ENCODE data around the gene ARHGAP22.

ARHGAP22 gene

DNA sequence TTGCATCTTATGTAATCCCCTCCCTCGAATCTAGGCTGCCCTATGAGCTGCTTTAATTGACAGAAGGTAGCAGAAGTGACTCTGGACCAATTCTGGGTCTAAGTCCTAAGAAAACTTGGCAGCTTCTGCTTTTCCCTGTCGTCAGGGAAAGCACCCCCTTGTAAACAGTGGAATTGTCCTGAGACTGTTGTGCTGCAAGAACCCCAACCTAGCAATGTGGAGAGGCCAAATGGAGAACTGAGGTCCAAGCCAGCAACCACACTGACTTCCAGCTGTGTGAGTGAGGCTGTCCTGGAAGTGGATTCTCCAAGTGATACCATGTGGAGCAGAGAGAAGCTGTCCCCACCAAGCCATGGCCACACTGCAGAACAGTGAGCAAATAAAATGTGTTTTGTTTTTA is 75.5 kb downstream of the ARHGAP22 start:
- no peak for FAIRE-seq
- no peak for DNase-seq (ENCODE audit: insufficient read length, low spot score)
- TF ChIP-seq, protein P1, sequence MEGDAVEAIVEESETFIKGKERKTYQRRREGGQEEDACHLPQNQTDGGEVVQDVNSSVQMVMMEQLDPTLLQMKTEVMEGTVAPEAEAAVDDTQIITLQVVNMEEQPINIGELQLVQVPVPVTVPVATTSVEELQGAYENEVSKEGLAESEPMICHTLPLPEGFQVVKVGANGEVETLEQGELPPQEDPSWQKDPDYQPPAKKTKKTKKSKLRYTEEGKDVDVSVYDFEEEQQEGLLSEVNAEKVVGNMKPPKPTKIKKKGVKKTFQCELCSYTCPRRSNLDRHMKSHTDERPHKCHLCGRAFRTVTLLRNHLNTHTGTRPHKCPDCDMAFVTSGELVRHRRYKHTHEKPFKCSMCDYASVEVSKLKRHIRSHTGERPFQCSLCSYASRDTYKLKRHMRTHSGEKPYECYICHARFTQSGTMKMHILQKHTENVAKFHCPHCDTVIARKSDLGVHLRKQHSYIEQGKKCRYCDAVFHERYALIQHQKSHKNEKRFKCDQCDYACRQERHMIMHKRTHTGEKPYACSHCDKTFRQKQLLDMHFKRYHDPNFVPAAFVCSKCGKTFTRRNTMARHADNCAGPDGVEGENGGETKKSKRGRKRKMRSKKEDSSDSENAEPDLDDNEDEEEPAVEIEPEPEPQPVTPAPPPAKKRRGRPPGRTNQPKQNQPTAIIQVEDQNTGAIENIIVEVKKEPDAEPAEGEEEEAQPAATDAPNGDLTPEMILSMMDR (IDR thresholded peaks at IDR 0.05; ENCODE audit: insufficient read depth, missing control alignments), result no peak

DNA sequence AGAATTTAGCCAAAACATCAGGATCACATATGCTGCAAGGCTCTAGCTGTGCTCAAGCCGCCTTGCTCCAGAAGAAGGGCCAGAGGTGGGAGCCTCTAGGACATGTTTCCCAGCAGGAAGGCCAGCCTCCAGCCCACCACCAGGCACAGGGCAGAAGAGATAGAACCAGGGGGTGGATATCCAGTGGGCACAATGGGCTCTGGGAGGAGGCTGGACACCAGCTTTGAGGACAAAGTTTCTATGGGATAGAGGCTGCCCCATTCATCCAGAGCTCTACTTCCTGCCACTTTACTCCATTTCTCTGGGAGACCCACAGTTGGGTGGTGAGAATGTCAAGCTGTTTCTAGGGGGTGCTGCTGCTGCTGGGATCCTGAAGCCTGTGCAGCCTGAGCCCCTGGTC is 77.1 kb downstream of the ARHGAP22 start:
- TF ChIP-seq, protein P1 (IDR thresholded peaks at IDR 0.05; ENCODE audit: insufficient read depth, missing control alignments), result no peak
- DNase-seq (ENCODE audit: insufficient read length, low spot score), result no peak
- FAIRE-seq, result no peak

DNA sequence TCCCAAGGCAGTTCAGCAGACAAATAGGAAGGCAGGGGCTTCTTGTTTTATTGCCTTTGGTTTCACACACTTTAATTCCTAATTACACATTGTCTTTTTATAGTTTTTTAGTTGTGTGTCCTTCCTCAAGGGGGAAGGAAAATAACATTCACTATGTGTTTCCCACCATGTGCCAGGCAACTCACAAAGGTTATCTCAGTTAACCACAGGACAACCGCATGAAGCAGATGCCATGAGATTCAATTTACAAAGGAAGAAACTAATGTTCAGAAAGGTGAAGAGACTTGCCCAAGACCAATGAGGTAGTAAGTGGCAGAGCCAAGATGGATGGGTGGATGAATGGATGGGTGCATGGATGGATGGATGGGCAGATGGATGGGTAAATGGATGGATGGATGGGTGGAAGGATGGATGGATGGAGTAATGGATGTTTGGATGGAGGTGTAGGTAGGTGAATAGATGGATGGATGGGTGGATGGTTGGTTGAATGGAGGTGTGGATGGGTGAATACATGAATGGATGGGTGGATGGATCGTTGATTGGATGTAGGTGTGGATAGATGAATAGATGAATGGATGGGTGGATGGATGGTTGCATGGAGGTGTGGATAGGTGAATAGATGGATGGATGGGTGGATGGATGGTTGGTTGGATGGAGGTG is 77.9 kb downstream of the ARHGAP22 start:
- DNase-seq (ENCODE audit: insufficient read length, low spot score) (no peak), FAIRE-seq (no peak)
- TF ChIP-seq, protein P1 (IDR thresholded peaks at IDR 0.05; ENCODE audit: insufficient read depth, missing control alignments), result no peak

DNA sequence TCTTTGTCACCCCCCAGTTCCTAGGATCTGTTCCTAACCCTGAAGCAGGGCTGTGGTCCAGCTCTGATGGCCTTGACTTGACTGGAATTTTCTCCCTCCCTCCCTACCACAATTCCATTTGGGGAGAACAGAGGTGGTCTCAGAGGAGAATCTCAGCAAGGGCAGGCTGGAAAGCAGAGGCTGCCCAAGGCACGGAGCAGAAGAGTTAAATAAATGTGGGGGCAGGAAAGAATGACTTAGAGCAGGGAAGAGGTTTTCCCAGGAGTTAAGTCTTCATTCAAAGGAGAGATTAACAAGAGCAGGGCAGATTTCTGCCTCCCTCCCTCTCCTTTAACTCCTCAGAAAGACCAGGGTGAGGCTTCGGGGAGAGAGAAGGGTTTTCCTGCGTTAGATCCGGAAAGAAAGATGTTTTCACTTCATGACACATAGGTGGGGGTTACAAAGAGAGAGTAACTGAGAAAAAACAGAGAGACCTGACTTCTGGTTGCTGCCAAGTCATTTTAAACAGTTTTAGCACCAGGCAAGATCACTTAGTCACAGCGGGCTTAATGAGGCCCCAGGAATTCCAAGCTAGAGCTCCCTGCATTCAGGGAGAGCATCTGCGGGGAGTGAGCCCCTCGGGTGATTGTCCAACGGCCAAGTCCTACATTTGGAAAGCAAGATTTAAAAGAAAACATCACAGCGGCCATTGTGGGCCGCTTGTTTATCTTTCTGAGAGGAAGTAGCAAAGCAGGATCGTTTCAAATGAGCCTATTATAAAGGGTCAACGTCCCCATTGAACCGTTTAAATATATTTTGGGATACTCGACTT is 78.7 kb downstream of the ARHGAP22 start:
- TF ChIP-seq, protein P1 (IDR thresholded peaks at IDR 0.05; ENCODE audit: insufficient read depth, missing control alignments), result no peak
- DNase-seq (ENCODE audit: insufficient read length, low spot score), result no peak
- FAIRE-seq, result no peak

DNA sequence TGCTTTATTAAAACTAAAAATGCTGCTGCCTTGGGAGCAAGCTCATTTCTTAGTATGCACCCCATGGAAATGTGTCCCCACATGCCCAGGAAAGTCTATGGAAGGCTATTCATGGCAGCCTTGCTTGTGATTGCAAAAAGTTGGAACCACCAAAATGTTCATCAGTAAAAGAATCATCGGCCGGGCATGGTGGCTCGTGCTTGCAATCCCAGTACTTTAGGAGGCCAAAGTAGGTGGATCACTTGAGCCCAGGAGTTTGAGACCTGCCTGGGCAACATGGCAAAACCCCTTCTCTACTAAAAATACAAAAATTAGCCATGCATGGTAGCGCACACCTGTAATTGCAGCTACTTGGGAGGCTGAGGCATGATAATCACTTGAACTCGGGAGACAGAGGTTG is 79.8 kb downstream of the ARHGAP22 start:
- FAIRE-seq (no peak), DNase-seq (ENCODE audit: insufficient read length, low spot score) (no peak)
- TF ChIP-seq, protein P1 (IDR thresholded peaks at IDR 0.05; ENCODE audit: insufficient read depth, missing control alignments), result no peak

DNA sequence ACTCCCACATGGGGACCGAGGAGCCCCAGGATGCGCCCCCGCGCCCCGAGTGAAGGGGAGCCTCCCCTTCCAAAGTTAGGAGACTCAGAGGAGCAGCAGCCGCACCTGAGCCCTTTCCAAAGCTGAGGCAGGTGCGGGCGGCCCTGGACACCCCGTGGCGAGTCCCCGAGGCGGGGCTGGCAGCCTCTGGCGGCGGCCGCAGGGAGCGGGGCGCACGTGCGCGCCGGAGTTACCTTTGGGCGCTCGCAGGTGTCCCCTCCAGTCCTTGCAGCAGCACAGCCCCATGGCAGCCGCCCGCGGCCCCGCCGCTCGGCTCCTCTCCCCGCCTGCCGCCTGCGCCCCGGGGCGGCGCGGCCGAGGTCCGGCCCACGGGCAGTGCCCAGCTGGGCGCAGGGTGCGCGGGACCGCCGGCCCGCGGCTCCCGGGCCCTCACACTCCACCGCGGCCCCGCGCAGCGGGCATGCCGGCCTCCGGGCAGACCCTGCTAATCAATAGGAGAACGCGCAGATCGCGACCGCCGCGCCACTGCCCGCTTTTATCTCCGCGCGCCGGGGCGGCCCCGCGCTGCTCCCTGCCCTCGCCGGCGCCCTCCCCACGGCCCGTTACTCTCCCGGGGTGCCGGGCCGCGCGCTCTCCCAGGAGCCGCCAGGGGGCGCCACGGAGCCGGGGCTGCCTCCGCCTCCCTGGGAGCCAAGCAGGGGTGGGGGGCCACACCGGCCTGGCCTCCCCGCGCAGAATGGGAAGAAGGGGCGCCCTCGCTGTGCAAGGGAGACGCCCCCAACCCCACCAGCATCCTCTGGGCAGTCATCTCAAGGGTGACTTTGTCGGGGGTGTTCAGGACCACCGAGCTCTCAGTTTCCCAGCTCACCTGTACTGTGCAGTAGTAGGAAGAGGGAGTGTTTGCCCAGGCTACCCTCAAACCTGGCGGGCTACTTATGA is 80.8 kb downstream of the ARHGAP22 start:
- DNase-seq (ENCODE audit: insufficient read length, low spot score), result peak; percentile 38
- TF ChIP-seq, protein P1 (IDR thresholded peaks at IDR 0.05; ENCODE audit: insufficient read depth, missing control alignments), result peak; percentile 57
- FAIRE-seq, result no peak

Data from D721Med (cell line).